CD4-positive, alpha-beta T cell treated with Interleukin-10 for 1 hour (primary cell): ENCODE data around the gene KCNQ1.
"Not testable (repeated sequence)": the region's sequence is repeated elsewhere in the genome, so short reads cannot be mapped to it uniquely, and the experiment has no call there.

Experiments
- DNase-seq: peaks from one replicate; pipeline ENCODE4 v3.0.0-alpha.2; 2020

The KCNQ1 gene

DNA sequence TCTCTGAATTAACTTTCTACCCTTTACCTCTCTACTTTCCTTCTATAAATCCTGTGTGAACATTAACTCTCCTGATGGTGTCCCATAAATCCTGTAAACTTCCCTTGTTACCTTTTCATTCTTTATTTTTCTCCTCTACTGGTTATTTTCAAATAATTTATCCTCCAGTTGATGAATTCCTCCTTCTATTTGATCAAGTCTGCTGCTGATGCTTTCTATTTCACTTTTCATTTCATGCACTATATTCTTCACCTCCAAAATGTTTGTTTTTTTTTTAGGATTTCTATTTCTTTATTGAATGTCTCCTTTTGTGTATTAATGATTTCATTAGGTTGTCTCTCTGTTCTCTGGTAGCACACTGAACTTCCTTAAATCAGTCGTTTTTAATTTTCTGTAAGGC is 186.4 kb downstream of the KCNQ1 start:
- DNase-seq, result no peak

GRCh38 chr11:2639763-2640162 is 195.0 kb downstream of the KCNQ1 start:
- DNase-seq, result not testable (repeated sequence)

DNA sequence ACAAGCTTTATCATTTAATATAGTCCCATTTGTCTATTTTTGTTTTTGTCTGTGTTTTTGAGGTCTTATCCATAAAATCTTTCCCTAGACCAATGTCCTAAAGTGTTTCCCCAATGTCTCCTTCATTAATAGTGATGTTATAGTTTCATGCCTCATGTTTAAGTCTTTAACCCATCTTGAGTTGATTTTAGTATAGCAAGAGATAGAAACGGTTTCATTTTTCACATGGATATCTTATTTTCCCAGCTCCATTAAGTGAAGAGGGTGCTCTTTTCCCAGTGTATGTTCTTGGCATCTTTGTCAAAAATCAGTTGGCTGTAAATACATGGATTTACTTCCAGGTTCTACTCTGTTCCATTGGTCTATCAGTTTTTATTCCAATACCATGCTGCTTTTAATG is 196.8 kb downstream of the KCNQ1 start:
- no peak for DNase-seq

GRCh38 chr11:2643746-2644145 is 198.9 kb downstream of the KCNQ1 start:
- DNase-seq, result no peak

- no peak for DNase-seq
Measured at GRCh38 chr11:2644844-2645778, 200.3 kb downstream of the KCNQ1 start.

GRCh38 chr11:2645779-2646118 is 200.9 kb downstream of the KCNQ1 start:
- DNase-seq, result no peak

- DNase-seq, result no peak
Measured at GRCh38 chr11:2647167-2647566, 202.4 kb downstream of the KCNQ1 start.

DNA sequence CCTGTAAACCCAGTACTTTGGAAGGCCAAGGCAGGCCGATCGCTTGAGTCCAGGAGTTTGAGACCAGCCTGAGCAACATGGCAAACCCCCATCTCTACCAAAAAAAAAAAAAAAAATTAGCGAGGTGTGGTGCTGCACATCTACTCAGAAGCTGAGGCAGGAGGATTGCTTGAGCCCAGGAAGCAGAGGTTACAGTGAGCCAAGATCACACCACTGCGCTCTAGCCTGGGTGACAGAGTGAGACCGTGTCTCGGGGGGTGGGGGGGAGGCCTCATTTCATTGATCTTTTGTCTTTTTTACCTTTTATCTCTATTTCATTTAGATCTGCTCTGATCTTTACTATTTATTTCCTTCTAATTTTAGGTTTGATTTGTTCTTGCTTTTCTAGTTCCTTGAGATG is 203.1 kb downstream of the KCNQ1 start:
- no peak for DNase-seq

DNA sequence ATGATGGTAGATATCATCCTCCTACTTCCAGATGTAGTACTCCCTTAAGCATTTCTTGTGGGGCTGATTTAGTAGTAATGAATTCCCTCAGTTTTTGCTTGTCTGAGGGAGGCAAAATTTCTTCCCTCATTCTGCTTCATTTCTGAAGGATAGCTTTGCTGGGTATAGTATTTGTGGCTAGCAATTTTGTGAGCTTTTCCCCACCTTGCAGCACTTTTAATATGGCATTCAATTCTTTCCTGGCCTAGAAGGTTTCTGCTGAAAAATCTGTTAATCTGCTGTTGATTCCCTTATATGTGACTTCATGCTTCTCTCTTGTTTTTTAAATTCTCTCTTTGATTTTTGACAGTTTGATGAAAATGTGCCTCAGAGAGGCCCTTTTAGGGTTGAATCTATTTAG is 204.6 kb downstream of the KCNQ1 start:
- DNase-seq, result no peak

GRCh38 chr11:2649848-2650247 is 205.0 kb downstream of the KCNQ1 start:
- DNase-seq, result no peak

DNA sequence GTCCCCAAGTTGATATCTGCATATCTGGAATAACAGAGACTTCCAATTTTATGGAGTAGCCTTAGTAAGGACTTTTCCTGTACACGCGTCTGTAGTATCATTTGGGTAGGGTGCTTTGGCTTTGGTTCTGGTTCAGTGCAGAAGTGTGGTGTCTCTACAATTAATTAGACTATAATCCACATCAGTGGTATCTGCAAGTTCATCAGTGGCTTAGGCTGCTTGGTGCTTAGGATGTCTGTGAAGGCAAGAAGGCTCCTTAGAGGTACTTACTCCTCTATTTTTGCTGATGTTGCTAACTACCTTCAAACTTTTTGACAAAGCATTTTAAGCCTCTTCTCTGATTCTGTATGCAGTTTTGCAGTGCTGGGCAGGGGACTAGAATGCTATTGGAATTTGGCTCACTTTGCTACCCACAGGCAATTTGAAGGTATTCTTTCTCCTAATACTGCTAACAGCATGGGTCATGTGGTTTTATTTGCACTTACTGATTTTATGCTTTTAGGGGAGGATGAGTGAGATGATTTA is 205.6 kb downstream of the KCNQ1 start:
- no peak for DNase-seq

DNA sequence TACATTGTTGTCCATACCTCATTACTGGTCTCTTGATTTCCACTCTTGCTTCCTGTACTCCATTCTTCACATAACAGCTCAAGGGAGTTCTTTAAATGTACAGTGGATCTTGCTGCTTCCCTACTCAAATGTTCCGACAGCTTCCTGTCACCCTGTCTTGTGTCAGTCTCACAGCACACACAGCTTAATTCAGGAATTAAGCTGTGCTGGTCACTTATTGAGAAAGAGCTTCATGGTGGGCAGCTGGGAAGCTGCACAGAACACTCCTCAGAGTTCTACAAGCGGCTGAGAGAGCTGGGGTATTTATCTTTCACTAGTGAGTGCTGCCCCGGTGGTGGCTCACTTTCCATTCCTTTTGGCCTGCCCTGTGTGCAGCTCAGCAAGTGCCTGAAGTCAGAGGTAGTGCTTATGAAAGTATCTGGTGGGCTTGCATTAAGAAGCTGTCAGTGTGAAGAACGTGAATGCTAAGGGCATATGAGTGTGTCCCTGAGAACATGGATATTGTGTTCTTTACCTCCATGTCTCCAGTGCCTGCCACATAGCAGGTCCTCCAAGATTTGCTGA is 206.3 kb downstream of the KCNQ1 start:
- DNase-seq, result no peak

DNA sequence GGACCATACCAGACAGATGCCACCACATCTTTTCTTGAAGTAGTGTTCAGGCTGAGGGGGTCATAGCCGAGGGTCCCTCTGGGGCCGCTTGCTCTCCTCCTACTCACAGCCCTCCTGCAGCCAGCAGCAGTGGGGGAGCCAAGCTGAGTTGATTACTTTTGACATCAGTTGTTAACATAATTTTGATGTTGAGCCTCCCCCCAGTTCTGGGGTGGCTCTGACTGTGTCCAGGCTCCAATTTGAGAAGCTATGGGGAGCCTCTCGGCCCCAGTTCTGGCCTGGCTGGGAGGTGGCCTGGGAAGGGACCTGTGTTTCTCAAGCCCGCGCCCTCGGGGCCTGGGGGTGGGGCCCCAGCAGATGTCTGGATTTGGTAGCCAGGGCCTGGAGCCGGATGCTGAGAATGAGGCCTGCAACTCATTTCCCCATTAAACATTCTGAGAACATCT is 207.0 kb downstream of the KCNQ1 start:
- DNase-seq, result no peak

DNA sequence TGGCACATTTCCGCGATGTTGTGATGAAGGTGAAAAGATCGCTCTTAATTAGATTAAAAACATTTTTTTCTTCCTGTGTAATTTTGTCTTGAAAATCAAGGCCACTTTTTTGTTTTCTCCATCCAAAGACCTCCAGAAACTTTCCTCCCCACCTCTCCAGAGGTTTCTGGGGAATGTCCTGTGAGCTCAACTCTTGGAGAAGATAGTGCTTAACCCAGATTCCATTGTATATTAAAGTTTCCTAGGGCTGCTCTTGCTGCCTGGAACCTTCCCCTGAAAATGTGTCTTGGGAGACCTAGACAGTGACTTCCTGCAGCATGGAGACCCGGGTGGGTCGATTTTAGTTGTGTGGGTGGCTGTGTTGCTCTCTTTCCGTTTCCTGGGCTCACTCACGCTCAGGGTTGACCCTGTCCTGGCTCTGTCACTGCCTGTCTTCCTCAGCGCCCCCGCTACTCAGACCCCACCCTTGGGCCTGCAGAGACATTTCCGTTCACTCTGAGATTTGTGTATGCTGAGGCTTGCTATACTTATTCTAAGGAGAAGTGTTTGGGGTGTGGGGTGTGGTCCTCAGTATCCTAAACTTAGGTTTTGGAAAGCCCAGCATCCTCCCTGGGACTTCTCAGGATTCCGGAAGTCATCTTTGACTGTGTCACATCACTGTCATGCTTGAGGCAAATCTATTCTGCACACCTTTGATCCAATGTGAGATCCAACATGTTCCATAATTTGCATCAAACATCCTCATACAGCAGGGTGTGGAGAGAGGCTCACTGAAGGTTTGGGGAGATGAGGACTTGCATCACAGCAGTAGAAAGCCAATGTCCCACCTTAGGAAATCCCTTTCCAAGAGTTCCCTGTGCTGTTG is 207.8 kb downstream of the KCNQ1 start:
- no peak for DNase-seq

- no peak for DNase-seq
Measured at GRCh38 chr11:2653198-2653551, 208.4 kb downstream of the KCNQ1 start.

GRCh38 chr11:2653930-2654739 is 209.3 kb downstream of the KCNQ1 start:
- DNase-seq, result no peak

GRCh38 chr11:2655016-2655719 is 210.4 kb downstream of the KCNQ1 start:
- DNase-seq, result no peak

- DNase-seq, result no peak
Measured at GRCh38 chr11:2655834-2656622, 211.2 kb downstream of the KCNQ1 start.

GRCh38 chr11:2656859-2657258 is 212.1 kb downstream of the KCNQ1 start:
- DNase-seq, result no peak

- no peak for DNase-seq
Measured at GRCh38 chr11:2657697-2658284, 213.0 kb downstream of the KCNQ1 start.
